SKM-1 treated with dmso at 0.1 percent for 144 hours (cell line): ENCODE results near the gene VAT1L.

Experiments used
- DNase-seq: peaks from one replicate; lab custom pipeline; 2025; ENCODE audit not compliant: unreplicated experiment; lab: John Stamatoyannopoulos, UW

The VAT1L gene, protein sequence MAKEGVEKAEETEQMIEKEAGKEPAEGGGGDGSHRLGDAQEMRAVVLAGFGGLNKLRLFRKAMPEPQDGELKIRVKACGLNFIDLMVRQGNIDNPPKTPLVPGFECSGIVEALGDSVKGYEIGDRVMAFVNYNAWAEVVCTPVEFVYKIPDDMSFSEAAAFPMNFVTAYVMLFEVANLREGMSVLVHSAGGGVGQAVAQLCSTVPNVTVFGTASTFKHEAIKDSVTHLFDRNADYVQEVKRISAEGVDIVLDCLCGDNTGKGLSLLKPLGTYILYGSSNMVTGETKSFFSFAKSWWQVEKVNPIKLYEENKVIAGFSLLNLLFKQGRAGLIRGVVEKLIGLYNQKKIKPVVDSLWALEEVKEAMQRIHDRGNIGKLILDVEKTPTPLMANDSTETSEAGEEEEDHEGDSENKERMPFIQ

DNA sequence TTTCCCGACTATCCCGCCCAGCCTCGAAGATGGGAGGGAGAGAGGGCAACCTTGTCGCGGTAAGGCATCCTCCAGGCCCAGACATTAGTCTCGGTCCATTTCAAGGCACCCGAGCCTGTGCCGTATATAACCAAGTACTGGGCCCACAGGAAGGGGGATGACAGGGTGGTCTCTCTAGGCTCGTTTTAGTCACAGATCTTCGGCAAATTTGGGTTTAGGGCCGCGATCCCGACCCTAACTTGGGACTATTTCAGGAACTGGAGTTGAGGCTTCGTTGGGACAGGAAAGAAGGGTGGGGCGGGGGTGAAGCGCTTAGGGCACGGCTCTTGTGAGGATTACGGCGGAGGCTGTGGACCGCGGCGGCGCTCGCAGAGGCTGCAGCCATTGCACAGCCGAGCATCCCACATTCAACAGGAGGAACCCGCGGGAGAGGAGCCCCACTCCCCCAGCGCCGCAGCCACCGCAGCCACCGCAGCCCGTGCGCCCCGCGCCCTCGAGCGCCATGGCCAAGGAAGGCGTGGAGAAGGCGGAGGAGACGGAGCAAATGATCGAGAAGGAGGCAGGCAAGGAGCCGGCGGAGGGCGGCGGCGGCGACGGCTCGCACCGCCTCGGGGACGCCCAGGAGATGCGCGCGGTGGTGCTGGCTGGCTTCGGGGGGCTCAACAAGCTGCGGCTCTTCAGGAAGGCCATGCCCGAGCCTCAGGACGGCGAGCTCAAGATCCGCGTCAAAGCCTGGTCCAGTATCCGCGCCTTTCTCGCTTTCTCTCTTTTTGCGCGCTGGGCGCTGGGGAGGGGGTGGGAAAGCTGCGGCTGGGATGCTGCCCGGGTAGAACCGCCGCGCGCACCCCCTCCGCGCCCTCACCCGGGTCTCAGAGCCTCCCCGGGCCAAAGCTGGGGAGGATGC is at the start of gene VAT1L:
TSS of gene VAT1L (plus strand) at position 384 of the 904 bp plus-strand sequence. CDS start at position 503, 119 bp downstream.
- DNase-seq, result no peak

DNA sequence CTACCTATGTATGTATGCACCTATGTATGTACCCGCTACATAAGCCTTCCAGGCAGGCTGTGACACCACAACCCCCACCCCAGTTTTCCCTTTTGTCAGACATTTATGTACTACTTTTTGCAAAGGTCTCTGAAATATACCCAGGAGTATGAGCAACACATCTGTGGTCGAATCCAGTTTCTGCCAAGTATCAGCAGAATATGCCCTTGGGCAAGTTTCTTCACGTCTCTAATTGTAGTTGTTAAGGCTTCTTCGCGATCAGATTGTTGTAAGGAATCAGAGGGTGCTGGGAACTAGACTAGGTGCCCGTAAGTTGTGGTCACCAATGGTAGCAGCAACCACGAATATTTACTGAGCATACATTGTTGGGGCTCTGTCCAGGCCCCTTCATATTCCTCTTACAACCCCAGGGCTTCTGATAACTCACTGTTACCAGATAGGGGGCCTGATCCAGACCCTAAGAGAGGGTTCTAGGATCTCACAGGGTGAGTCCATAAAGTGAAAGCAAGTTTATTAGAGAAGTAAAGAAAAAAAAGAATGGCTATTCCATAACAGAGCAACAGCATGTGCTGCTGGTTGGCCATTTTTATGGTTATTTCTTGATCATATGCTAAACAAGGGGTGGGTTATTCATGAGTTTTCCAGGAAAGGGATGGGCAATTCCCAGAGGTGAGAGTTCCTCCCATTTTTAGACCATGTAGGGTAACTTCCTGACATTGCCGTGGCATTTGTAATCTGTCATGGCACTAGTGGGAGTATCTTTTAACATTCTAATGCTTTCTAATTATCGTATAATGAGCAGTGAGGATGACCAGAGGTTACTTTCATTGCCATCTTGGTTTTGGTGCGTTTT is 49.4 kb upstream of the VAT1L start:
- DNase-seq, result no peak

DNA sequence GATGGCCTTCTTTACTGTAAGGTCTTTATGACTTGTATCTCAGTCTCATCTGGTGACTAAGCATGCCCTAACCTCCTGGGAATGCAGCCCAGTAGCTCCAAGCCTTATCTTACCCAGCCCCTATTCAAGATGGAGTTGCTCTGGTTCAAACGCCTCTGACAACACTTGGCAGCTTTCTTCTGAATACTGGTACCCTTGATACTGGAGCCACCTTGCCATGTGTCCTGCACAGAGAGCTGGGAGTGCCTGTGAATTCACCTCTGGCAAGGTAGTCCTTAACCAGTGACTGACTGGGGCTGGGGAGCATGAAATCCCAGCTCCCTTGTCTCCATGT is 48.8 kb upstream of the VAT1L start:
- DNase-seq, result no peak

DNA sequence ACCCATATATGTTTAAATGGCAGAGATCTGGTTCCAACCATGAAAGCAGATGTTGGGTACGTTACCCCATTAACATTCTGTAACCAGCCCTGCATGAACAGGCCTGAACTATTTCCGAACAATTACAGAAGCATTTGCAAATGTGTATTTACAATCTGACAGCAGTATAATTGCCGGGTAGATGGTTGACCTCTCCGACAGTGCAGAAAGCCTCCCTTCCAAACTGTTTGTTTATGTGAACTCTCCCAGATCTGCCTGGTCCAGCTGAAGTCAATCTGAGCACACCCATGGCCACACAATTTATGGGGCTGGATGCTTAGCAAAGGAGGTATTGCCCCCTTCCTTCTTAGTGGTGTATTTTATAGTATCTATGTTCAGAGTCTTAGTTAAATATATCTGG is 44.2 kb upstream of the VAT1L start:
- DNase-seq, result no peak

DNA sequence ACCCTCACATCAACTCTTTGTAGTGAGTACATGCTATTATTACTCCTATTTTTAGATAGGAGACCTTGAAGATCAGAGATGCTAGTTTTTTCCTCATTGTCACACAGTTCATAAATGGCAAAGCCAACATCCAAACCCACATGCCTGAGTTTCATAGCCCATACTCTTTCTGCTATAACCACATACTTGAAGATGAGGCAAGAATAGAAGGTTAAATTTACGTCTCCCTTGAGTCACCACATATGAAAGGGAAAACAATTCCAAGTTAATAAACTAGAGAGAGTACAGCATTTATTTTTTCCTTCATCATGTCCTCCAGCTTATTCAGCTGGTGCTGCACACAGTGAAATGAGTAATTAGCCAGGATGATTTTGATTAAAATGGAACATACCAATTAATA is 42.4 kb upstream of the VAT1L start:
- no peak for DNase-seq

DNA sequence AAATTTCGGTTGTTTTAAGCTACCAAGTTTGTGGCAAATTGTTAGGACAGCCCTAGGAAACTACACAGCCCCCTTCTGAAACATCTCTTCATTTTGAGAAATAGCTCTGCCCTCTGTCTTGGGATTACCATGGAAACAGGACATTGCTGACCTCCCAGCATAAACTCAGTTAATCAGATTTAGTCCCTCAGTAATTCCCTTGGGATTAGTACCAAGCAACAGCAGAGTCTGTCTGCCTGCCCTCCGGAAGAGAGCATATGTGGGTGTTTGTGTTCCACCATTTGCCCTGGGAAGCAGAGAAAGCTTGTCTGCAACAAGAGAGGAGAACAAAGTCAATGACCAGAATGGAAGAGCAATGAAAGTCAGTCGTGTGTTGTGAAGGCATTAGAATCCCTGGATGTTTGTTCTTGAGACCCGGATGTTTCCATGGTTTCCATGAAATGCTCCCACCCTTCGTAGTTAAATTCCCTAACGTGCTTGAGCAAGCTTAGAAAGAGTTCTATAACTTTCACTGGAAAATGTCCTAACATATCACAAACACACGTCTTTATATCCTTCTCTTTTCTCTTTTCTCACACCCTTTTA is 39.9 kb upstream of the VAT1L start:
- no peak for DNase-seq

DNA sequence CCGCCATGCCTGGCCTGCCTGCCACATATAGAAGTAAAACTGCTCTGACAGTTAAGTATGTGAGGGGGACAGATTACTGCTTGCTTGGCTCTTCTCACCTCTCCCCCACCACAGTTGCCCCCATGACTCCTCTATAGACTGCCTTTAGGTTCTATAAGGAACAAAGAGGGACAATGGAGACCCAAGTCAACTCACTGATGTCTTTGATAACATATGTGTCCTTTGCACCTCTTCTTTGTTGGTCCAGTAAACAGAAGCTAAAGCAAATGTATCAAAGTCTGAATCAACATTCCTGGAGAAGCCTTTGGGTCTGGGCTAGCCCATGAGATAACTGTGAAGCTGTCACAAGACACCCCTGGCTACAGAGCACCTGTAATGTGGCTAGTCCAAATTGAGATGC is 38.9 kb upstream of the VAT1L start:
- DNase-seq, result no peak

DNA sequence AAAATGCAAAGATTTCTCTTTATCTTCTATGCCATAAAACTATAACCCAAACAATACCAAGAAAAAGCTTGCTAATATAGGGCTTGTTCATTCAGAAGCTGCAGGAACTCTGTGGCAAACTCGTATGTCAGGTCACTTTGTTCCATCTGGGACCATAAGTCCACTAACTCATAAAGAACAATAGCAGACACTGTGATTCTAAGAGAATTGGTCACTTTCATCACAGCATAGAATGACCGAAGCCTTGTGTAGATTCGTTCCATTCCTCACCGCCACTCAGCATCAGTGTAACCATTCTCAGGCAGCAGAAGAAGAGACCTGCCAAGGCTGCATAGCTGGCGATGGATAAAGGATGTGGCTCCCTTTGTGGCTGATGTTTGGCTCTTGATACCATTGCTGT is 30.3 kb upstream of the VAT1L start:
- DNase-seq, result no peak

GRCh38 chr16:77758508-77758907 is 29.9 kb upstream of the VAT1L start:
- no peak for DNase-seq

DNA sequence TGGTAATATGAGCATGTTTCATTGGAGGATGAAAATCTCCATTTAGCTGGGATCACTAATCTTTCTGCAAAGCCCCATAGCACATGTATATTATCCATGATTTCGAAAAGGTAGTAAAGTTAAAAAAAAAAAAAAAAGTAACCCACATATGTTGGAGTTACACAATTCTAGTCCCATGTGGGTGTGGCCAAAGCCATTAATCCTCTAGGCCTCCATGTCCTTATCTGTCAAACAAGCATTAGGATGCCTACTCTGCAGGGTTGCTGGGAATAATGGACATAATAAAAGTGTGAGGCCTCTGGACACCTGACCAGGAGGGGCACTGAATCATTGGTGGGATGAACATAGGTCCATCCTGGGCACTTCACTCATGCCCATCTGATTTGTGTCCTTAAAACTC is 29.2 kb upstream of the VAT1L start:
- DNase-seq, result no peak

- no peak for DNase-seq
Observed at GRCh38 chr16:77759821-77760220, 28.5 kb upstream of the VAT1L start.

GRCh38 chr16:77760800-77761199 is 27.6 kb upstream of the VAT1L start:
- no peak for DNase-seq

GRCh38 chr16:77761204-77761603 is 27.2 kb upstream of the VAT1L start:
- no peak for DNase-seq

DNA sequence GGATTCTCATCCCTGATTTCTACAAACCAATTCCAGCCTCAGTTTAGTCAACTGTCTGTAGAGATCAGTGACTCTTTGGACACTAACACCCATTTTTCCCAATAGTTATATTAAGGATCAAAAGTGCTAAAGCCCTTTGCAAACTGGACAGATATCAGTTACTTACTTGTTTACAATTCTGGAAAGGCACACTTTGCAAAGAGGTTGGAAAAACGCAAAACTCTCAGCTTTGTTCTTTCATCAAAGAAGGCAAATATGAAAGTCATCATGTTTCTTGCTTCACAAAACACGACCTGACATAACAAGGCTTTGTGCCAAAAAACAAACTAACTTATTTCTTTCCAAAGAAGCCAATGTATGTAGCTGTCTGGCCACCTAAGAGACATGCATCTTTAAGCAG is 26.1 kb upstream of the VAT1L start:
- DNase-seq, result no peak

- DNase-seq, result no peak
Observed at GRCh38 chr16:77763994-77764393, 24.4 kb upstream of the VAT1L start.

GRCh38 chr16:77767211-77767610 is 21.2 kb upstream of the VAT1L start:
- no peak for DNase-seq

GRCh38 chr16:77767826-77768225 is 20.5 kb upstream of the VAT1L start:
- no peak for DNase-seq

DNA sequence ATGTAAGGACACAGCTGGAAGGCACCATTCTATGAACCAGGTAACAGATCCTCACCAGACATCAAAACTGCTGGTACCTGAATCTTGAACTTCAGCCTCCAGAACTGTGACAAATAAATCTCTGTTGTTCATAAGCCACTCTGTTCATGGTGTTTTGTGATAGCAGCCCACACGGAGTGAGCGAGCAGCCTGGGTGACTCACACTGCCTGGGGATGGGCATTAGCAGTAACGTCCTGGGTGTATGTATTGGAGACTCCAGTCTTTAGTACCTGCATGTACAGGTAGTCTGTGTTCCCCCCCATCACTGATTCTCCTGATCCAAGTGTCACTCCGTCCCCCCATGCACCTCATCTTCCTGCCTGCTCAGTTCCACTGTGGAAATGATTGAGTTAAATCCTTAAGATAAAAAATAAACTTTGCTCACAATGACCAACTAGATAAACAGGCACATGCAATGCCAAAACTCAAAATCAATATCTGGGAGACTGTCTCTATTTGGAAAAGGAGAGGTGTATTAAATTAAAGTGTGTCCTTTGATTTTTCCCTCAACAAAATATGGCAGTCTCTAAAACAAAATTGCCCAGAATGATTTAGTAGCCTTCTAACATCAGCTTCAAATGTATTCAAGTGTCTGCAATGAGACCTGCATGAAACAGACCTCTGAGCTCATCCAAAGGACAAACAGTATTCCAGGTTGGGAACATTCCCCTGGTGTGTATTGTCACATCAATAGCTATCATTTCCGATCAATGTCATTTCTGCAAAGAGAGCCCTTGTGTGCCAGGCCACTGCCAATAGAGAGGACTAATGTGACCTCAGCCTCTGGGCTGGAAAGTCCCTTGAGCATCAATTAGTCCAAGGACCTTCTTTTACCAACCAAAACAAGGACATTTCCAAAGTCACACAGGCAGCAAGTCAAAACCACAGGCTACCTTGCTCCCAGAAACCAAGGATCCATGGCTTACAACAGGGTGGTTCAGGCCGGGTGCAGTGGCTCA is 12.2 kb upstream of the VAT1L start:
- no peak for DNase-seq

- no peak for DNase-seq
Observed at GRCh38 chr16:77777745-77778144, 10.6 kb upstream of the VAT1L start.

DNA sequence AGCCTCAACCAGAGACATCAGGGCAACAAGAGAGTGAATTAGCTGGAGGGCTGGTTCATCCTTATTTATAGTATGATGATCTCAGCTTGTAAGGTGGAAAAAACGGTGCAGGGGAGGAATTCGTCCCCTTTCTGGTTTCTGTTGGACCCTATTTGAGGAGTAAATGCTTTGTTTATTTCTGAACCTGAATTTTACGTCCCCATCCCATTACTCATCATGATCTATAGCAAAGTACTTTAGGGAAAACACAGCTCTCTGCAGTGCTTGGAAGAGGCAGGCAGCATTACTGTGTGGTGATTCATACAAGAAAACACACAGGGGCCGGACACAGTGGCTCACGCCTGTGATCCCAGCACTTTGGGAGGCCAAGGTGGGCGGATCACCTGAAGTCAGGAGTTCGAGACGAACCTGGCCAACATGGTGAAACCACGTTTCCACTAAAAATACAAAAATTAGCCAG is 8.0 kb upstream of the VAT1L start:
- DNase-seq, result no peak
